ENCODE results near the gene LRRC39. TPM values are rescaled to one million over a fixed set of nuclear protein-coding genes. Genes with fewer than 3 reads are reported as not detected.

Gene LRRC39
- total RNA-seq, 1 experiment from 2014 or later: not detected

GRCh38 chr1:100130552-100131077 lies 47.4 kb downstream of the LRRC39 start:
- ChIA-PET CTCF (no interaction called here), POLR2A (no interaction called here)
- Histone ChIP-seq H3K4me1 (no peaks in the 10 kb centered on the region), H3K9me3 (no peaks in the 10 kb centered on the region), H3K4me3 (ENCODE audit: low read depth, low read length) (no peak overlapping the region), H3K36me3 (ENCODE audit: control insufficient read depth, insufficient read depth, low read length) (no peaks in the 10 kb centered on the region), H3K27me3 (replicated peaks; ENCODE audit: control insufficient read depth, insufficient read depth, low read length) (no peaks in the 10 kb centered on the region)
- Mint-ChIP-seq H3K27me3 (ENCODE audit: insufficient read depth, unreplicated experiment) (no peaks in the 10 kb centered on the region), H3K4me3 (ENCODE audit: unreplicated experiment) (no peak overlapping the region), H3K36me3 (ENCODE audit: insufficient read depth, unreplicated experiment) (peaks cover 5% of the 10 kb centered on the region), H3K4me1 (ENCODE audit: low read depth, unreplicated experiment) (no peaks in the 10 kb centered on the region), H3K9me3 (ENCODE audit: unreplicated experiment) (no peaks in the 10 kb centered on the region), H3K27ac (ENCODE audit: unreplicated experiment) (no peak overlapping the region)
- BruUV-seq (replicated peaks): no TSS peak
- TF ChIP-seq CTCF (IDR thresholded peaks at IDR 0.05; ENCODE audit: insufficient read depth in 1 of 2, low read depth in 1 of 2, low read length in 1 of 2, severe bottlenecking in 1 of 2, unreplicated experiment in 1 of 2): no peak
- intact Hi-C loops (cut with micrococcal nuclease; ENCODE audit: unreplicated experiment): loop anchor here (5.0 to 10.0 kb wide), 4 partner anchors 137 to 326 kb away; partner anchors contain the start of genes CDC14A and RTCA
- DNase-seq: no peak

GRCh38 chr1:100127226-100127625 lies 50.8 kb downstream of the LRRC39 start:
- BruUV-seq (replicated peaks): no TSS peak
- Histone ChIP-seq H3K4me3 (ENCODE audit: low read depth, low read length) (no peak overlapping the region), H3K4me1 (no peaks in the 10 kb centered on the region), H3K27me3 (replicated peaks; ENCODE audit: control insufficient read depth, insufficient read depth, low read length) (no peaks in the 10 kb centered on the region), H3K36me3 (ENCODE audit: control insufficient read depth, insufficient read depth, low read length) (no peaks in the 10 kb centered on the region), H3K9me3 (no peaks in the 10 kb centered on the region)
- POLR2A ChIA-PET: no interaction called here
- no peak overlapping the region for H3K4me3 Mint-ChIP-seq (ENCODE audit: unreplicated experiment)
- no peaks in the 10 kb centered on the region for H3K36me3 Mint-ChIP-seq (ENCODE audit: insufficient read depth, unreplicated experiment)
- no peak for DNase-seq
- CTCF ChIA-PET: no interaction called here
- no peaks in the 10 kb centered on the region for H3K27me3 Mint-ChIP-seq (ENCODE audit: insufficient read depth, unreplicated experiment)
- no peak for TF ChIP-seq CTCF (IDR thresholded peaks at IDR 0.05; ENCODE audit: insufficient read depth in 1 of 2, low read depth in 1 of 2, low read length in 1 of 2, severe bottlenecking in 1 of 2, unreplicated experiment in 1 of 2)
- no peaks in the 10 kb centered on the region for H3K9me3 Mint-ChIP-seq (ENCODE audit: unreplicated experiment)
- no peak overlapping the region for H3K27ac Mint-ChIP-seq (ENCODE audit: unreplicated experiment)
- no peaks in the 10 kb centered on the region for H3K4me1 Mint-ChIP-seq (ENCODE audit: low read depth, unreplicated experiment)
- intact Hi-C loops (cut with micrococcal nuclease; ENCODE audit: unreplicated experiment): no loop called here

DNA sequence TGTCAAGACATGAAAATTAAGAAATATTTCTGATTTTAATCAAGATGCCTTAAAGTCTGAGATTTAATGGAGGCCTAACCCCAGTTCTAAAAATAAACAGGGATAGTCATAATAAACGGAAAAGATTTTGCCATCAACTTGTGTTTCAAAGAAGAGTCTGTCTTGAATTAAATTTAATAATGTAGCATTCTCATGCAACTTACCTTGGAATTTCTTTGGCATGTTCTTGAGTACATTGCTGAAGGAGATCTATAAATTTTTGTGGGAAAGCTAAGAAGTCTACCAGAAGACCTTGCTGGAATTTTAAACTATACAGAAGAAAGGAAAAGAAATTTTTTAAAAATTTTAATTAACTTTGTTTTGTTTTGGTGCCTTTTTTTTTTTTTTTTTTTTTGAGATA lies 55.9 kb downstream of the LRRC39 start:
- Mint-ChIP-seq H3K27me3 (ENCODE audit: insufficient read depth, unreplicated experiment) (no peaks in the 10 kb centered on the region), H3K4me1 (ENCODE audit: low read depth, unreplicated experiment) (no peaks in the 10 kb centered on the region), H3K36me3 (ENCODE audit: insufficient read depth, unreplicated experiment) (peaks cover 15% of the 10 kb centered on the region), H3K4me3 (ENCODE audit: unreplicated experiment) (no peak overlapping the region), H3K9me3 (ENCODE audit: unreplicated experiment) (no peaks in the 10 kb centered on the region), H3K27ac (ENCODE audit: unreplicated experiment) (no peak overlapping the region)
- no peaks in the 10 kb centered on the region for H3K27me3 ChIP-seq (replicated peaks; ENCODE audit: control insufficient read depth, insufficient read depth, low read length)
- intact Hi-C loops (cut with micrococcal nuclease; ENCODE audit: unreplicated experiment): no loop called here
- H3K4me1 ChIP-seq: no peaks in the 10 kb centered on the region
- no peak for DNase-seq
- POLR2A ChIA-PET: no interaction called here
- no peak for TF ChIP-seq CTCF (IDR thresholded peaks at IDR 0.05; ENCODE audit: insufficient read depth in 1 of 2, low read depth in 1 of 2, low read length in 1 of 2, severe bottlenecking in 1 of 2, unreplicated experiment in 1 of 2)
- H3K36me3 ChIP-seq (ENCODE audit: control insufficient read depth, insufficient read depth, low read length): no peaks in the 10 kb centered on the region
- BruUV-seq (replicated peaks): no TSS peak
- no peaks in the 10 kb centered on the region for H3K9me3 ChIP-seq
- CTCF ChIA-PET: no interaction called here
- H3K4me3 ChIP-seq (ENCODE audit: low read depth, low read length): no peak overlapping the region
